Activated CD4-positive, alpha-beta T cell treated with anti-CD3 and anti-CD28 coated beads, Interleukin-10, Interleukin-2, amounts not matched to agents 100 ng/mL and 50 ng/mL, durations not matched to agents 16 hours and 8 hours (primary cell): ENCODE results near the gene NAB1.
A peak's percentile ranks its signal among the peaks of the same experiment; 100 is the strongest.

Source experiments
- DNase-seq: peaks from one replicate; pipeline ENCODE4 v3.0.0-alpha.2; 2020

NAB1 gene

GRCh38 chr2:190717764-190718651 lies 69.1 kb downstream of the NAB1 start:
- peak; percentile 35 for DNase-seq

- DNase-seq: peak; percentile 87
Observed at GRCh38 chr2:190718652-190719526, 70.0 kb downstream of the NAB1 start.

GRCh38 chr2:190720276-190720675 lies 71.4 kb downstream of the NAB1 start:
- no peak for DNase-seq

GRCh38 chr2:190720691-190721090 lies 71.8 kb downstream of the NAB1 start:
- peak; percentile 27 for DNase-seq

- DNase-seq: peak; percentile 91
Observed at GRCh38 chr2:190722061-190722759, 73.3 kb downstream of the NAB1 start.

- DNase-seq: peak; percentile 72
Observed at GRCh38 chr2:190722835-190723234, 74.0 kb downstream of the NAB1 start.

- DNase-seq: no peak
Observed at GRCh38 chr2:190723397-190724090, 74.7 kb downstream of the NAB1 start.

GRCh38 chr2:190726255-190726654 lies 77.4 kb downstream of the NAB1 start:
- DNase-seq: no peak

- DNase-seq: no peak
Observed at GRCh38 chr2:190736355-190736754, 87.5 kb downstream of the NAB1 start.

GRCh38 chr2:190740449-190740848 lies 91.6 kb downstream of the NAB1 start:
- no peak for DNase-seq
